Fibroblast of lung (primary cell): Measurements from ENCODE around the gene PDE4B.

ENCODE experiments used
- CTCF ChIP-seq, 2 donors: IDR thresholded peaks in 1 of 2; conservative IDR thresholded peaks in 1 of 2; 1 replicate in 1 of 2; 2 replicates in 1 of 2; pipeline ENCODE4 v1.5.1; 2011 to 2012; ENCODE audit warnings: low read length in 2 of 2, control low read depth in 1 of 2, inconsistent platforms in 1 of 2, low read depth in 1 of 2, mild to moderate bottlenecking in 1 of 2
- EZH2 ChIP-seq: IDR thresholded peaks from 2 replicates; pipeline ENCODE4 v1.5.1; 2012; ENCODE audit warnings: low read length, control low read depth, mild to moderate bottlenecking; ENCODE audit errors: missing control alignments

DNA sequence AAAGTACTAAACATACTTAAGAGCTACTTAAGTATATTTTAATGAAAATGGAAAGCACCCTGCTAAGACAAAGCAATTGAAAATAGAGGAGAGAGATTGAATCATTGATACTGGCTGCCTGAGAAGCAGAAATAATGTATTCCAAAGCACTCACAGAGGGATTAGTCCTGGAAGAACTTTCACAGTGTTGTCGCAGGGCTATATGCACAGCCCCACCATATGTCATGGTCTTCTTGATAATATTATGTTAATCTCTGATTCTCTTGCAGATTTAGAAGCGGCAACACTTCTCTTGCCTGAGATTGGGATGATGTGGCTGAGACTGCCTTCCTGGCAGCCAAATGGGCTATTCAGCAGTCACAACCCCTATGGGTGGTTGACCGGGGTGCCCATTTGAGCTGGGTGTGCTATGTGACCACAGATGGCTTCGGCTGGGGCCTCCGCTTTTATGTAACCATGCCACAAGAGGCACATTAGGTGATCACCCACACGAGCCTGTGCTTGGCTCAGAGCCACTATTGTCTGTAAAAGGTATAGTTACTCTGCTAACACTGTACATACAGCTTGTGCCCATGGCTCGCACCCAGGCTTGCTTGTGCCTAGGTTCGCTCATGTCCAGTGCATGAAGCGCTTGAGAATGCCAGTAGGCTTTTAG lies 589.1 kb downstream of the PDE4B start:
- no peak for TF ChIP-seq CTCF (conservative IDR thresholded peaks at IDR 0.05 in 1 of 2, IDR thresholded peaks at IDR 0.05 in 1 of 2; ENCODE audit: low read depth in 1 of 2, low read length in 2 of 2)
- TF ChIP-seq EZH2 = no peak
